GM19372 (cell line): ENCODE data around the gene TPRG1.
A peak's percentile ranks its signal among the peaks of the same experiment; 100 is the strongest.

Experiments
- ATAC-seq: cut with Tn5 transposase; IDR thresholded peaks from one replicate; pipeline ENCODE4 v1.9.1; 2021; ENCODE audit warnings: mild to moderate bottlenecking, low read depth, moderate library complexity; ENCODE audit not compliant: unreplicated experiment

The TPRG1 gene

GRCh38 chr3:189171707-189172106, at the start of gene TPRG1:
TPRG1 (plus strand) TSS chr3:189171971; CDS start chr3:189207385, 35,414 bp downstream.
- no peak for ATAC-seq

DNA sequence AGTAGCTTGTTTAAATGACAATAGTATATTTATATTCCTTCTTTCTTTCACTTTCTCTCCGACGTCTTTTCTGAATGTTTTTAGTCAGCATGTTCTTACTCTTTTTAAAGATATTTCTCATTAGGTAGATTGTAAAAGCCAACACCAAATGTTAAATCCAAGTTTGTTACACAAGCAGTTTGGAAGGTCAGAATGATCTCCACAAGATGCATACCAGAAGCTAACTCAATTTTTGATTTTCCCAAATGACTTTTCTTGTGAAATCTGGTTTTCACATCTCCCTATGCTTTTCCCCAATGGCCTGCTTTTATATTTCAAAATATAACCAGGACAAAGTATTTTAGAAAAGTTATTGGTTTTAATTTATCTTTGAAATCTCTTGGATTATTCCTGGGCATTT, 49.7 kb upstream of the TPRG1 start:
- ATAC-seq = no peak

GRCh38 chr3:189122526-189123205, 49.1 kb upstream of the TPRG1 start:
- no peak for ATAC-seq

- no peak for ATAC-seq
Measured at GRCh38 chr3:189123595-189124387, 48.0 kb upstream of the TPRG1 start.

GRCh38 chr3:189132231-189132671, 39.5 kb upstream of the TPRG1 start:
- peak; percentile 51 for ATAC-seq

DNA sequence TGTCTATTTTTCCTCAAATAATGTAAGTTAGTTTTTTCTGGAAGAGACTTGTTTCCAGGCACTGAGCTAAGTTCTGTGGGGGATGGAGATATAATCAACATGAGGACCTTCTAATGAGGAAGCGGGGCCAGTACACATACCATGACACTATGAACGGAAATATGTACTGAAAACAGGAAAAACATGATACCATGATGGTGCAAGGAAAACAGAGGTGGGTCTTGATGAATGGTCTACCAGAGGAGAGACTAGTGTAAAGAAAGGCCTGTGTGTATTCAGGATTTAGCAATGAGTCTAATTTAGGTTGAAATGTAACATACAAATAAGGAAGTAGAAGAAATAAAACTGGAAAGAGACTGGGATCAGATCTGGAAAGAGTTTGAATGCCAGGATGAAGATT, 38.9 kb upstream of the TPRG1 start:
- ATAC-seq = no peak

DNA sequence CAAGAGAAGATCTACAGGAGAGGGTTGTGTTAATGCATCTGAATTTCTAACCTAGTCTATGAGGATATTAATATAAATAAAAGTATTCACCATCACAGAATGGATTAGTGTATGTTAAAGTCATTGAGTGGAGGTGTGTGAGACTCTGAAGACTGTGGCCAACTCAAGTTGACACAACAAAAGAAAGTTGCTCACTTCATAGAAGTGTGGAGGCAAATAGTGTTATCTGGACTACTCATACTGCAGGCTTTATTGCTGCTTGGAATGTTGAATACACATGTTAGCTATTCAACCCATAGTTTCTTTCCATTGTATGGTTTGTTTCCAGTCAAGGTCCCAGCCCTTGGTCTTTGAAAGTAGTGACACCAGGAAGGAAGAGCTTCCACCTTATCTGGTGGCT, 38.0 kb upstream of the TPRG1 start:
- ATAC-seq = no peak

- no peak for ATAC-seq
Measured at GRCh38 chr3:189137416-189137815, 34.4 kb upstream of the TPRG1 start.

- ATAC-seq = no peak
Measured at GRCh38 chr3:189138901-189139610, 32.7 kb upstream of the TPRG1 start.

DNA sequence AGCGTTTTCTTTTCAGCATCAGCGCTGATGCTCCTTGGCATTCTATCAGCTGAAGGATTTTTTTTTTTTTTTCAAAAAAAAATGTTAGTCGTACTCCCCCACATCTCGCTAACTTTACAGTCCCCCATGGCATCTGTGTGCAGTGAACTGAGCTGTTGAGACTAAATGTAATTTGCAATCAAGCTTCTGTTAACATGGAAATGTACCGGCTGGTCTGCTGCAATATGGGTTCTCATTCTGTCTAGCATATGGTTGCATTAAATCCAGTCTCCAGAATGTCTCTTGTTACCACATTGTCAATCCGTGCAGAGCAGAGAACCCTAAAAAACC, 32.2 kb upstream of the TPRG1 start:
- ATAC-seq = no peak

- no peak for ATAC-seq
Measured at GRCh38 chr3:189142527-189142926, 29.2 kb upstream of the TPRG1 start.

DNA sequence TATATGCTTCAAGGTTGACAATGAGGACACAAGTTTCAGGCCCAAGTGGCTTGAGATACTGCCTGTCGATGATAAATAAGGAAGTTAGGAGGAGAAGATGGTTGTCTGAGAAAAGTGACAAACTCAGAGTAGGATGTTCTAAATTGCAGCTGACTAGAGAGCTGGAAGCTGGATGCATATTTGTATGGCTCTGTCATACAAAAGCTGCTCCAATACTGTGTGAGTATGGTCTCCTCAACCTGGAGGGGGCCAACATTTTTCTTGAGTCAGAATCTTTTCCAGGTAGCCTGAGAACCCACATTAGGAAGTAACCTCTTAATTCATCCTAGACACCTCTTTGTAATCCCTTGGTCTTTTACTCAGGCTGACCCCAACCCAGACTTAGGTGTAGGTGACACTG, 28.4 kb upstream of the TPRG1 start:
- no peak for ATAC-seq

DNA sequence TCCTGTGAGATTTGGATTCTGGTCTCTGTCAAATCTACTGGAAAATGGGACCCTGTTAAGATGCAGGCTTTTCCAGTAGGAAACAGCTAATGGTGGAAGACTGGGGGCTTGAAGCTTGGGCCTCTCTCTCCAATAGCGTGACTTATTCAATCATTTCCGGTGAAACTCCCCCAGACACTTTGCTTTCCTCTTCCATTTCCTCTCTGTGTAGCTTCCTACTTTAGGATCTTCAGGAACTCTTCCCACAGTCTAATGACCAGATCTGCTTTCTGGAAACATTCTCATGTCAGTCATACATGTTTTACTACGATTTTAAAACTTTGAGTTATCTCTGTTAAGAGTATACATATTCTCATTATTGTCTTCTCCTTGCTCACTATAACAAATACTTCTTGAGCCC, 28.0 kb upstream of the TPRG1 start:
- no peak for ATAC-seq

DNA sequence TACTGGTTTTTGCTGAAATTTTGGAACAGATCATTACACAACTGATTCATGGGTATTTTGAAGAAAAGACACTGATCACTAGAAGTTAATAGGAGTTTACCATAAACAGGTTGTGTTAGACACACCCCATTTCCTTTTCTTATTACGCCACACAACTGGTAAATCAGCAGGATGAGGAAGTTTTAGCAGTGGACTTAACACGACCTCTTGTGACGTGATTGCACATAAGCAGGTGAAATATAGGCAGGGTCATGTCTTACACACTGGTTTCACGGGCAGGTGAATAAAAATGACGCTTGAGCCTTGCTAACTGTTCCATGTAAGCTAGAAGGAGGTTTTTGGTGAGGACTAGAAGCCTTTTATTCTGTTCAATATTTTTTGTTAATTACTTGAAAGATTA, 27.1 kb upstream of the TPRG1 start:
- ATAC-seq = no peak

GRCh38 chr3:189146848-189147247, 24.9 kb upstream of the TPRG1 start:
- no peak for ATAC-seq

GRCh38 chr3:189148081-189148507, 23.7 kb upstream of the TPRG1 start:
- ATAC-seq = peak; percentile 84

GRCh38 chr3:189149203-189149602, 22.6 kb upstream of the TPRG1 start:
- ATAC-seq = no peak

- no peak for ATAC-seq
Measured at GRCh38 chr3:189157232-189158007, 14.4 kb upstream of the TPRG1 start.

GRCh38 chr3:189158034-189158433, 13.7 kb upstream of the TPRG1 start:
- no peak for ATAC-seq

GRCh38 chr3:189160519-189161309, 11.1 kb upstream of the TPRG1 start:
- ATAC-seq = no peak
